PC-3 (cell line): ENCODE data around the gene MACO1. TPM values are rescaled to one million over a fixed set of nuclear protein-coding genes. Genes with fewer than 3 reads are reported as not detected.
A peak's percentile ranks its signal among the peaks of the same experiment; 100 is the strongest.

Experiments used
- ATAC-seq: fragments of 200-7000 bp; cut with Tn5 transposase; 2 replicates; pipeline ENCODE4 v1.9.1; 2020; ENCODE audit warnings: mild to moderate bottlenecking, moderate library complexity
- BruUV-seq: library from RNA; stranded (reverse); fragments of 400-500 nt; replicated peaks from 2 replicates; lab custom pipeline; 2021; lab: Mats Ljungman, UMichigan
- CTCF ChIA-PET: fragments of 300-600 bp; sonication (Branson Sonifier 250); formaldehyde crosslinking; loops from one replicate; lab custom pipeline; 2022; ENCODE audit warnings: antibody characterized with exemption; lab: Charles Lee
- POLR2A ChIA-PET: fragments of 300-600 bp; sonication (Branson Sonifier 250); formaldehyde crosslinking; loops from one replicate; lab custom pipeline; 2022; ENCODE audit warnings: antibody characterized with exemption; ENCODE audit not compliant: unreplicated experiment; lab: Charles Lee
- DNase-seq: peaks from one replicate; pipeline ENCODE4 v3.0.0-alpha.2; 2015
- H2AFZ ChIP-seq: fragments of 300-600 bp; sonication (generic); 2 replicates; pipeline ENCODE4 v1.6.0; 2016; ENCODE audit warnings: antibody characterized with exemption, low read length
- H3F3A ChIP-seq: fragments of 300-600 bp; sonication (generic); one replicate; pipeline ENCODE4 v1.6.0; 2017; ENCODE audit warnings: antibody characterized with exemption, low read length, control low read depth, mild to moderate bottlenecking; ENCODE audit not compliant: unreplicated experiment
- H3K27ac ChIP-seq: fragments of 300-600 bp; sonication (generic); 2 replicates; pipeline ENCODE4 v1.5.1; 2016; ENCODE audit warnings: mild to moderate bottlenecking, low read length
- H3K27me3 ChIP-seq: fragments of 300-600 bp; sonication (generic); 2 replicates; pipeline ENCODE4 v1.6.1; 2016; ENCODE audit warnings: low read length, mixed read lengths
- H3K36me3 ChIP-seq: fragments of 300-600 bp; sonication (generic); 2 replicates; pipeline ENCODE4 v1.6.1; 2016; ENCODE audit warnings: low read depth, mixed run types, low read length, mixed read lengths
- H3K4me1 ChIP-seq: fragments of 300-600 bp; sonication (generic); 2 replicates; pipeline ENCODE4 v1.5.1; 2016; ENCODE audit warnings: low read length; ENCODE audit not compliant: insufficient read depth
- H3K4me2 ChIP-seq: fragments of 300-600 bp; sonication (generic); 2 replicates; pipeline ENCODE4 v1.6.0; 2016; ENCODE audit warnings: low read length
- H3K4me3 ChIP-seq: fragments of 300-600 bp; sonication (generic); 2 replicates; pipeline ENCODE4 v1.5.1; 2016; ENCODE audit warnings: mild to moderate bottlenecking, low read length, mixed read lengths
- H3K79me2 ChIP-seq: fragments of 300-600 bp; sonication (generic); 2 replicates; pipeline ENCODE4 v1.6.1; 2017; ENCODE audit warnings: low read length, mixed read lengths
- H3K9ac ChIP-seq: fragments of 300-600 bp; sonication (generic); 2 replicates; pipeline ENCODE4 v1.6.0; 2016; ENCODE audit warnings: mild to moderate bottlenecking, low read length
- H3K9me2 ChIP-seq: fragments of 300-600 bp; sonication (generic); replicated peaks from 2 replicates; pipeline ENCODE4 v1.6.1; 2016; ENCODE audit warnings: mixed run types, low read length, mixed read lengths
- H3K9me3 ChIP-seq: fragments of 300-600 bp; sonication (generic); 2 replicates; pipeline ENCODE4 v1.6.1; 2016; ENCODE audit warnings: low read length, mixed read lengths
- H4K20me1 ChIP-seq: fragments of 300-600 bp; sonication (generic); 2 replicates; pipeline ENCODE4 v1.6.1; 2016; ENCODE audit warnings: low read length, mixed read lengths
- EZH2 ChIP-seq: fragments of 300-600 bp; sonication (generic); IDR thresholded peaks from one replicate; pipeline ENCODE4 v1.6.1; 2017; ENCODE audit warnings: antibody characterized with exemption, mild to moderate bottlenecking, low read length; ENCODE audit not compliant: unreplicated experiment
- EZH2phosphoT487 ChIP-seq: fragments of 300-600 bp; sonication (generic); IDR thresholded peaks from 2 replicates; pipeline ENCODE4 v1.6.1; 2018; ENCODE audit warnings: mild to moderate bottlenecking, antibody characterized with exemption, low read length, borderline replicate concordance
- intact Hi-C: fragments of 100-400 bp; cut with micrococcal nuclease; formaldehyde crosslinking; loops from 2 replicates; pipeline ENCODE4 v1.9.0; 2023
- total RNA-seq: library from RNA; depleted of rRNA; stranded (reverse); fragments of >200 nt; gene quantifications from 2 replicates; pipeline ENCODE4 v1.2.3, GENCODE V29; 2014
- TF ChIP-seq, protein P1 (sequence below): fragments of 300-600 bp; sonication (generic); conservative IDR thresholded peaks from 2 replicates; pipeline ENCODE4 v1.5.1; 2017; ENCODE audit warnings: antibody characterized with exemption, low read depth, mild to moderate bottlenecking, low read length

The MACO1 gene
- total RNA-seq, 1 experiment from 2014 or later: 14.0 TPM

DNA sequence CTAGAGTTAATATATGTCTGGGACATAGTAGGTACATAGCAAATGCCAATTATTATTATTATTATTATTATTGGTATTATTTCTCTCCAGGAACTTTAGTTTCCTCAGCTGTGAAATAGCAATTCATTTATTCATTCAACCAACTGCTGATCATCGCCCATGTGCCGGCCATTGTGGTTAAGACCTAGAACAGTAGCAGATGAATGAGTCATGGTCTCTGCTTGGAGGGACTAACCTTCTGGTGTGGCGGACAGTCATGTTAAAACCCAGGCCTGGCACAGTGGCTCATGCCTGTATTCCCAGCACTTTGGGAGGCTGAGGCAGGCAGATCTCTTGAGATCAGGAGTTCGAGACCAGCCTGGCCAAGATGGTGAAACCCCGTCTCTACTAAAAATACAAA is 88.9 kb downstream of the MACO1 start:
- H3K79me2 ChIP-seq: no peaks in the 10 kb centered on the region
- H3K4me1 ChIP-seq: no peaks in the 10 kb centered on the region
- CTCF ChIA-PET: interaction anchor here (0.7 kb wide), 1 partner anchor 85 kb away, joined by 14 read pairs; no protein-coding TSS in a partner anchor
- TF ChIP-seq, protein P1, sequence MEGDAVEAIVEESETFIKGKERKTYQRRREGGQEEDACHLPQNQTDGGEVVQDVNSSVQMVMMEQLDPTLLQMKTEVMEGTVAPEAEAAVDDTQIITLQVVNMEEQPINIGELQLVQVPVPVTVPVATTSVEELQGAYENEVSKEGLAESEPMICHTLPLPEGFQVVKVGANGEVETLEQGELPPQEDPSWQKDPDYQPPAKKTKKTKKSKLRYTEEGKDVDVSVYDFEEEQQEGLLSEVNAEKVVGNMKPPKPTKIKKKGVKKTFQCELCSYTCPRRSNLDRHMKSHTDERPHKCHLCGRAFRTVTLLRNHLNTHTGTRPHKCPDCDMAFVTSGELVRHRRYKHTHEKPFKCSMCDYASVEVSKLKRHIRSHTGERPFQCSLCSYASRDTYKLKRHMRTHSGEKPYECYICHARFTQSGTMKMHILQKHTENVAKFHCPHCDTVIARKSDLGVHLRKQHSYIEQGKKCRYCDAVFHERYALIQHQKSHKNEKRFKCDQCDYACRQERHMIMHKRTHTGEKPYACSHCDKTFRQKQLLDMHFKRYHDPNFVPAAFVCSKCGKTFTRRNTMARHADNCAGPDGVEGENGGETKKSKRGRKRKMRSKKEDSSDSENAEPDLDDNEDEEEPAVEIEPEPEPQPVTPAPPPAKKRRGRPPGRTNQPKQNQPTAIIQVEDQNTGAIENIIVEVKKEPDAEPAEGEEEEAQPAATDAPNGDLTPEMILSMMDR: no peak
- TF ChIP-seq EZH2: no peak
- no peak for TF ChIP-seq EZH2phosphoT487
- no peak overlapping the region for H3K9ac ChIP-seq
- H3K9me2 ChIP-seq: no peaks in the 10 kb centered on the region
- intact Hi-C loops: loop anchor here (5.0 kb wide), 2 partner anchors 117 to 187 kb away; no protein-coding TSS in a partner anchor
- no peaks in the 10 kb centered on the region for H3F3A ChIP-seq
- H3K36me3 ChIP-seq: no peaks in the 10 kb centered on the region
- POLR2A ChIA-PET: no interaction called here
- H4K20me1 ChIP-seq: no peaks in the 10 kb centered on the region
- no peak overlapping the region for H3K4me3 ChIP-seq
- no peaks in the 10 kb centered on the region for H3K27me3 ChIP-seq
- H3K4me2 ChIP-seq: no peak overlapping the region
- peak; percentile 30 for DNase-seq
- no peak overlapping the region for H2AFZ ChIP-seq
- no peak for ATAC-seq
- no TSS peak for BruUV-seq
- H3K27ac ChIP-seq: no peak overlapping the region
- no peaks in the 10 kb centered on the region for H3K9me3 ChIP-seq

DNA sequence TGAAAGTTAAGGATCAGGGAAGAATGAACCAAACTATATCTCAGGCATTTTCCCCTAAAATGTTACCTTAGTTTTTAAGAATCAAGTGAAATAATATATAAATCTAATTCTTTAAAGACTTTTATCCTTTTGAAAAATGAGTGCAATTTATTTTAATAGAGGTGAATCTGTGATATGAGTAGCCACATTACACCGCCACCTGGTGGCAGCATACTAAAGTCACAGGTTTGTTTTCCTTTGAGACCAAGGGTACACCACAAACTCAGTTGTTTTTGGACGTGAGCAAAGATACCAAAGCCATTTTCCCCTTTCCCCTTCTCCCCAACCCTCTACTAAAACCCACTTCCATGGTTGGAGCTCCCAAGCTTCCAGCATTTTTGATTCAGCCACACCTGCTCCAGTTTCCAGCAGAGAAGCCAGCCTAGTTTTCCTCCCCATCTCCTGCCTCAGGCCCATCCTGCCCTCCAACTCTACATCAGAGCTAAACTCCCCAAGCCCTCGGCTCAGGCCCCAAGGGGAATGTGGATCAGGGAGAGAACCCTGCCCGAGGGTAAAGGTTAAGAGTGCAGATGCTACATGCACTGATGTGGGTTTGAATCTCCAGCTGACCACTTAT is 89.9 kb downstream of the MACO1 start:
- H3K27me3 ChIP-seq: no peaks in the 10 kb centered on the region
- ATAC-seq (peak; percentile 65; the same call in 1 of the 2 replicates), DNase-seq (peak; percentile 70)
- no peaks in the 10 kb centered on the region for H3K9me3 ChIP-seq
- intact Hi-C loops: loop anchor here (5.0 kb wide), 2 partner anchors 118 to 188 kb away; no protein-coding TSS in a partner anchor
- H3K4me1 ChIP-seq: no peaks in the 10 kb centered on the region
- H3K4me3 ChIP-seq: no peak overlapping the region
- no peaks in the 10 kb centered on the region for H4K20me1 ChIP-seq
- H3K27ac ChIP-seq: no peak overlapping the region
- no peak overlapping the region for H3K4me2 ChIP-seq
- ChIA-PET CTCF (interaction anchor here (0.7 kb wide), 1 partner anchor 1477 kb away, joined by 8 read pairs; no protein-coding TSS in a partner anchor), POLR2A (interaction anchor here (0.5 kb wide), 1 partner anchor 338 kb away, joined by 3 read pairs; no protein-coding TSS in a partner anchor)
- H3K9me2 ChIP-seq: no peaks in the 10 kb centered on the region
- TF ChIP-seq EZH2phosphoT487: no peak
- TF ChIP-seq, protein P1: peak; percentile 83
- no peak for TF ChIP-seq EZH2
- H3K9ac ChIP-seq: no peak overlapping the region
- no peaks in the 10 kb centered on the region for H3K36me3 ChIP-seq
- H3K79me2 ChIP-seq: no peaks in the 10 kb centered on the region
- no TSS peak for BruUV-seq
- peak overlapping the region; percentile 32; the same call in 1 of the 2 replicates for H2AFZ ChIP-seq
- H3F3A ChIP-seq: no peaks in the 10 kb centered on the region

DNA sequence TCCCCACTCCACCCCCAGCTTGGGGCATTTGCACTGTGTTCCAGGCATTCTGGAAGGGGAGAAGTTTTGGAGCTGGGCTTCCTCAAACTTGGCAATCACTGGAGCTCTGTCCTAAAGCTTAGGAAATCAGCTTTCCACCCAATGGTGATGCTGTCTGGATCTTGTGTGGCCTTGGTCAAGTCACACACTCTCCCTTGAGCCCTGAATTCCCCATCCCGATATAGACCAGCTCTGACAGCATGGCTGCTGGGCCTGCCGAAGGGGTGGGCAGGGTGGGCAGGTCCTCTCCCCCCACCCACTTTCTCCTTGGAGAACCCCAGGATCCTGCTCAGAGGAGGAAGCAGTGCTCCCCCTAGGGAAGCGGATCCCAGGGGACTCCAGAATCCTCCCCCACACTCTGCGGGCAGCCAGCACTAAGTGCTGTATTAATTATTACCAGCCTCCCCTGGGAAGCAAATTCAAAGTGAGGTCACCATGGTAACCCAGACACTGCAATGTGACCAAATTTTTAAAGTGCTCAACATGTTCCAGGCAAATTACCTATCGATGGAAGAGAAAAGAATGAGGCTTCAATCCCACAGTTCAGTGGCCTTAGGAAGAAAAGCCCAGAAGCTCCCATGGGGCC is 91.4 kb downstream of the MACO1 start:
- Histone ChIP-seq H3F3A (no peaks in the 10 kb centered on the region), H3K9me2 (no peaks in the 10 kb centered on the region), H2AFZ (no peak overlapping the region), H3K9me3 (no peaks in the 10 kb centered on the region), H3K27ac (no peak overlapping the region), H3K27me3 (no peaks in the 10 kb centered on the region), H3K4me1 (no peaks in the 10 kb centered on the region), H4K20me1 (no peaks in the 10 kb centered on the region), H3K9ac (no peak overlapping the region), H3K79me2 (no peaks in the 10 kb centered on the region), H3K4me3 (no peak overlapping the region), H3K36me3 (no peaks in the 10 kb centered on the region), H3K4me2 (no peak overlapping the region)
- TF ChIP-seq EZH2phosphoT487: no peak
- TF ChIP-seq, protein P1: no peak
- no peak for TF ChIP-seq EZH2
- CTCF ChIA-PET: no interaction called here
- intact Hi-C loops: loop anchor here (5.0 kb wide), 2 partner anchors 120 to 190 kb away; no protein-coding TSS in a partner anchor
- no peak for DNase-seq
- BruUV-seq: no TSS peak
- POLR2A ChIA-PET: no interaction called here
- ATAC-seq: no peak
